Mesendoderm (in vitro differentiated cells): Measurements from ENCODE around the gene ARHGAP42.

Source experiments
- DNase-seq: peaks from one replicate; pipeline ENCODE4 v3.0.0; 2013
- H2AK5ac ChIP-seq: 2 replicates; pipeline ENCODE4 v1.6.1; 2013; ENCODE audit warnings: low read length, inconsistent platforms
- H2BK120ac ChIP-seq: 2 replicates; pipeline ENCODE4 v1.6.1; 2013; ENCODE audit warnings: low read depth, mild to moderate bottlenecking, low read length, moderate library complexity, mixed read lengths
- H2BK15ac ChIP-seq: replicated peaks from 2 replicates; pipeline ENCODE4 v1.6.1; 2013; ENCODE audit warnings: low read depth, mild to moderate bottlenecking, moderate library complexity
- H2BK5ac ChIP-seq: 2 replicates; pipeline ENCODE4 v1.6.1; 2013; ENCODE audit warnings: low read length, inconsistent platforms
- H3K18ac ChIP-seq: 2 replicates; pipeline ENCODE4 v1.6.1; 2013; ENCODE audit warnings: mild to moderate bottlenecking, low read length, mixed read lengths
- H3K23ac ChIP-seq: one replicate; pipeline ENCODE4 v1.6.1; 2013; ENCODE audit warnings: low read length
- H3K27ac ChIP-seq: 2 replicates; pipeline ENCODE4 v1.5.1; 2013; ENCODE audit warnings: low read depth, mild to moderate bottlenecking, inconsistent platforms, low read length, moderate library complexity
- H3K27me3 ChIP-seq: 2 replicates; pipeline ENCODE4 v1.6.1; 2013; ENCODE audit warnings: low read length, control low read depth, mild to moderate bottlenecking, inconsistent platforms; ENCODE audit not compliant: insufficient read depth, poor library complexity
- H3K36me3 ChIP-seq: 2 replicates; pipeline ENCODE4 v1.6.1; 2013; ENCODE audit warnings: low read length, inconsistent platforms; ENCODE audit not compliant: control insufficient read depth, insufficient read depth
- H3K4ac ChIP-seq: one replicate; pipeline ENCODE4 v1.6.1; 2013; ENCODE audit warnings: low read depth, mild to moderate bottlenecking, low read length, moderate library complexity
- H3K4me1 ChIP-seq: 2 replicates; pipeline ENCODE4 v1.6.1; 2013; ENCODE audit warnings: low read depth, low read length, inconsistent platforms; ENCODE audit not compliant: control insufficient read depth
- H3K4me2 ChIP-seq: 2 replicates; pipeline ENCODE4 v1.6.1; 2013; ENCODE audit warnings: low read length
- H3K4me3 ChIP-seq: 2 replicates; pipeline ENCODE4 v1.5.1; 2013; ENCODE audit warnings: mild to moderate bottlenecking, low read length
- H3K56ac ChIP-seq: one replicate; pipeline ENCODE4 v1.6.1; 2013; ENCODE audit warnings: low read length
- H3K79me1 ChIP-seq: 2 replicates; pipeline ENCODE4 v1.6.1; 2013; ENCODE audit warnings: low read length, inconsistent platforms
- H3K79me2 ChIP-seq: 2 replicates; pipeline ENCODE4 v1.6.1; 2013; ENCODE audit warnings: mild to moderate bottlenecking, low read length; ENCODE audit not compliant: control insufficient read depth, insufficient read depth
- H3K9ac ChIP-seq: 2 replicates; pipeline ENCODE4 v1.6.1; 2013; ENCODE audit warnings: low read length, inconsistent platforms
- H4K5ac ChIP-seq: one replicate; pipeline ENCODE4 v1.6.1; 2013; ENCODE audit warnings: low read length
- H4K8ac ChIP-seq: one replicate; pipeline ENCODE4 v1.6.1; 2013; ENCODE audit warnings: low read depth, mild to moderate bottlenecking, control low read depth, low read length, moderate library complexity
- WGBS: extraction: QIAGEN DNeasy Blood & Tissue Kit; methylation state at CpG from one replicate; pipeline ENCODE4 v1.1.7; 2013; ENCODE audit warnings: low lambda C conversion rate, missing lambda C conversion rate; ENCODE audit not compliant: insufficient coverage; ENCODE audit errors: extremely low coverage; 5-methylcytosine and 5-hydroxymethylcytosine counted together

The ARHGAP42 gene

DNA sequence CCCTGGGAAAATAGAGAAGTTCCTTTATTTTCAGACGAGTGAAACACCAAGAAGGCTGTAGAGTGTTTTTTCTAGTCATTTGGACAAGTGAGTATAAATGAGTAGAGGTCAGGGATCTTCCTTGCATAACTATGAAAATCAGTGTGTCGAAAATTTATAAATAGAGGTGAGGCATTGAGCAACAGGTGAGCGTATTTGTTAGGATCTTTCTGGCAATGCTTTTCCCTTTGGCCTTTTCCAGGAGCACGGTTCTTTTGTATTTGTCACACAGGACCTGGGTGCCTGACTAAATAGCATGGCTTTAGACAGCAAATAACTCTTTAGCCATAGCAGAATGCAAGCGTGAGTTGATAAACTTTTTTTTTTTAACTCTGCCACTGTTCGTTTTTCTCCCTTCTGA is 19.6 kb upstream of the ARHGAP42 start:
- no peaks in the 10 kb centered on the region for H3K27me3 ChIP-seq
- no peaks in the 10 kb centered on the region for H3K36me3 ChIP-seq
- H4K5ac ChIP-seq: no peak overlapping the region
- no CpG with 5 or more reads among the region's 6 CpGs for WGBS
- H3K79me1 ChIP-seq: no peaks in the 10 kb centered on the region
- no peak overlapping the region for H2BK5ac ChIP-seq
- no peak overlapping the region for H3K9ac ChIP-seq
- no peak overlapping the region for H3K4me3 ChIP-seq
- H3K27ac ChIP-seq: no peak overlapping the region
- H3K4me1 ChIP-seq: no peaks in the 10 kb centered on the region
- H3K23ac ChIP-seq: no peak overlapping the region
- H3K4ac ChIP-seq: no peak overlapping the region
- no peak overlapping the region for H4K8ac ChIP-seq
- no peak overlapping the region for H2BK15ac ChIP-seq
- DNase-seq: no peak
- no peak overlapping the region for H2BK120ac ChIP-seq
- no peak overlapping the region for H2AK5ac ChIP-seq
- H3K4me2 ChIP-seq: no peak overlapping the region
- no peak overlapping the region for H3K56ac ChIP-seq
- H3K18ac ChIP-seq: no peak overlapping the region
- no peaks in the 10 kb centered on the region for H3K79me2 ChIP-seq

DNA sequence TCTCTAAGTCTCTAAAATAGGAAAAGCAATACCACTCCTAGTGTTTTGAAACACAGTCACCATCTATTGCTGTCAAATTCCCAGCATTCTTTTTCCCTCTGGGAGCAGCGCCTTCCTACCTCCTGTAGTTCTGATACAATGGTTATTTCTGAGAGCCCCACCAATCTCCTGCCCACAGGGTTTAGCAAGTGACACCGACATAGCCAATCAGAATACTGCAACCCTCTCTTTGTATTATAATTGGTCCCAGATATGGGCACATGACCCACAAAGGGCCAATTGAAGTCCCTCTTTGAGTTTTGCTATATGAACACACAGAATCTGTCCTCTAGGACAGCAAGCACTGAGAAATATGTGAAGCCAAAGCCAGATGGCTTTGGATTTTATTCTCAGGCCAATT is 16.9 kb upstream of the ARHGAP42 start:
- no peak overlapping the region for H2BK15ac ChIP-seq
- H4K5ac ChIP-seq: no peak overlapping the region
- no peak overlapping the region for H3K9ac ChIP-seq
- no peak overlapping the region for H3K27ac ChIP-seq
- H3K79me1 ChIP-seq: no peaks in the 10 kb centered on the region
- no peaks in the 10 kb centered on the region for H3K4me1 ChIP-seq
- H3K4ac ChIP-seq: no peak overlapping the region
- H3K4me3 ChIP-seq: no peak overlapping the region
- H2BK120ac ChIP-seq: no peak overlapping the region
- DNase-seq: peak; percentile 83
- H3K56ac ChIP-seq: no peak overlapping the region
- no peak overlapping the region for H3K23ac ChIP-seq
- WGBS: no CpG with 5 or more reads among the region's 2 CpGs
- no peaks in the 10 kb centered on the region for H3K36me3 ChIP-seq
- H3K79me2 ChIP-seq: no peaks in the 10 kb centered on the region
- no peak overlapping the region for H2AK5ac ChIP-seq
- no peak overlapping the region for H4K8ac ChIP-seq
- no peak overlapping the region for H3K4me2 ChIP-seq
- no peaks in the 10 kb centered on the region for H3K27me3 ChIP-seq
- H3K18ac ChIP-seq: no peak overlapping the region
- H2BK5ac ChIP-seq: no peak overlapping the region

DNA sequence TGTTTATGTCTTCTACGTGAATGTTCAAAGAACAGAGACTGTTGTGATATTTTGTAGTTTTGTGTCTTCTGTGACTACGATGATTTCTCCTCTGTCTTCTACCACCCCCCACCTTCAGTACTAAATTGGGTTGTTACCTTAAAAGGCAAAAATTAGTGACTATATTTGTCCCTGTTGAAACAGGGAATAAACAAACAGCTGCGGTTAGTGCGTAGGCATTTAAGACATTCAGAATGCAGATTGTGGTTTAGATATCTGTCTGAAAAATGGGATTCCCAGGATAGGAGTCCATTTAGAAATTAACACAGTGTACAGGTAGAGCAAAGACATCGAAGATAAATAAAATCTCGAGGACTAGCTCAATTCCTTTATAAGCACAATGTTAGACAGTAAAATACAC is 15.6 kb upstream of the ARHGAP42 start:
- H4K5ac ChIP-seq: no peak overlapping the region
- no peak overlapping the region for H3K56ac ChIP-seq
- H3K79me1 ChIP-seq: no peaks in the 10 kb centered on the region
- WGBS: no CpG with 5 or more reads among the region's 6 CpGs
- no peaks in the 10 kb centered on the region for H3K4me1 ChIP-seq
- no peaks in the 10 kb centered on the region for H3K27me3 ChIP-seq
- no peak overlapping the region for H3K23ac ChIP-seq
- H3K4me2 ChIP-seq: no peak overlapping the region
- H2BK120ac ChIP-seq: no peak overlapping the region
- H3K4ac ChIP-seq: no peak overlapping the region
- H3K9ac ChIP-seq: no peak overlapping the region
- H2BK15ac ChIP-seq: no peak overlapping the region
- H3K18ac ChIP-seq: no peak overlapping the region
- H3K79me2 ChIP-seq: no peaks in the 10 kb centered on the region
- H3K4me3 ChIP-seq: no peak overlapping the region
- no peak overlapping the region for H2AK5ac ChIP-seq
- H2BK5ac ChIP-seq: no peak overlapping the region
- no peaks in the 10 kb centered on the region for H3K36me3 ChIP-seq
- DNase-seq: no peak
- H4K8ac ChIP-seq: no peak overlapping the region
- H3K27ac ChIP-seq: no peak overlapping the region

DNA sequence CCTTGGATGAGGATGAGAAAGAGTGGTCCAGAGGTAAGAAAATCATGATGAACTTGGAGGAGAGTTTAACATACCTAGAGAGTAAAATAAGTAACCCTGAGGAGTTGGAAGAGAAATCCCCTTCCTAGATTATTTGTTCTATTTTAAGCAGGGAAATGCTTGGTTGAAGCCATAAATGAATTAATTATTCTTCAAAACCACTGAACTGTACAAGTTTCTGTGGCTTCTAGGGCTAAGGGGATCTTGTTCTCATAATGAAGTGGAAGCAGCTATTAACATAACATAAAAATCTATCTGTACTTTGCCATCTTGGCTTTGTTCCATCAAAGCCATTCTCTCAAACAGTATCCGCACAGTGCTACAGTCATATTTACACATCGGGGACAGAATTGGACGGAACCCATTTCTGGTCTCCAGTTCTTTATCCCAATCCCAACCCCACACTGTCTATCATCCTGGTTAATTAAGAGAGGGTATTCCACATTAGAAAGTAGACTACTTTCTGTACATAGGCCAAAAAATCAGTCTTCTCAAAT is 14.5 kb upstream of the ARHGAP42 start:
- Histone ChIP-seq H3K4me3 (no peak overlapping the region), H2BK15ac (no peak overlapping the region), H2BK5ac (no peak overlapping the region), H3K36me3 (no peaks in the 10 kb centered on the region), H3K4me2 (no peak overlapping the region), H3K56ac (no peak overlapping the region), H3K9ac (no peak overlapping the region), H2BK120ac (no peak overlapping the region), H3K27ac (no peak overlapping the region), H2AK5ac (no peak overlapping the region), H4K5ac (no peak overlapping the region), H4K8ac (no peak overlapping the region), H3K18ac (no peak overlapping the region), H3K23ac (no peak overlapping the region), H3K27me3 (no peaks in the 10 kb centered on the region), H3K79me1 (no peaks in the 10 kb centered on the region), H3K79me2 (no peaks in the 10 kb centered on the region), H3K4me1 (no peaks in the 10 kb centered on the region), H3K4ac (no peak overlapping the region)
- WGBS: no CpG with 5 or more reads among the region's 3 CpGs
- no peak for DNase-seq

DNA sequence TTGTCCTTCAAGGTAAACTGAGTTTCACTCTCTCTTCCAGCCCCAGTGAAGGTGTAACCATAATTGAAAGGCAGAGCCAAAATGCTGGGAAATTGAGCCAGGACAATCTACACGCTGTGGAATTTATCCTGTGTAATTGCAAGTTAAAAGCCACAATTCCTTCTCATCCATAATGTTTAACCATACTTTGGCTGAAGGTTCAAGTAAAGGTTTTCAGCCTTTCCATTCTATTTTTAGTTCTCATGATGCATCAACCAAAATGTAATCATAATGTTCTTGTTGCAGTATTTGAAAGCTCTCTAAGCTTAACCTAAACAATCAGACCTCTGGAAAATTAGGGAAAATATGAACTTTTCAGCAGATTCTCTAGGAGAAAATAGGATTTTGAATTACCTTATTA is 14.0 kb upstream of the ARHGAP42 start:
- H3K27ac ChIP-seq: no peak overlapping the region
- no peaks in the 10 kb centered on the region for H3K4me1 ChIP-seq
- H4K8ac ChIP-seq: no peak overlapping the region
- no peak overlapping the region for H3K4me3 ChIP-seq
- H2AK5ac ChIP-seq: no peak overlapping the region
- no peak overlapping the region for H2BK15ac ChIP-seq
- H3K9ac ChIP-seq: no peak overlapping the region
- H3K79me1 ChIP-seq: no peaks in the 10 kb centered on the region
- H3K4me2 ChIP-seq: no peak overlapping the region
- no CpG with 5 or more reads among the region's 1 CpG for WGBS
- no peak overlapping the region for H3K18ac ChIP-seq
- H3K4ac ChIP-seq: no peak overlapping the region
- no peak overlapping the region for H3K56ac ChIP-seq
- no peak overlapping the region for H2BK120ac ChIP-seq
- no peak overlapping the region for H3K23ac ChIP-seq
- no peak overlapping the region for H2BK5ac ChIP-seq
- no peaks in the 10 kb centered on the region for H3K79me2 ChIP-seq
- H4K5ac ChIP-seq: no peak overlapping the region
- H3K27me3 ChIP-seq: no peaks in the 10 kb centered on the region
- no peak for DNase-seq
- H3K36me3 ChIP-seq: no peaks in the 10 kb centered on the region

DNA sequence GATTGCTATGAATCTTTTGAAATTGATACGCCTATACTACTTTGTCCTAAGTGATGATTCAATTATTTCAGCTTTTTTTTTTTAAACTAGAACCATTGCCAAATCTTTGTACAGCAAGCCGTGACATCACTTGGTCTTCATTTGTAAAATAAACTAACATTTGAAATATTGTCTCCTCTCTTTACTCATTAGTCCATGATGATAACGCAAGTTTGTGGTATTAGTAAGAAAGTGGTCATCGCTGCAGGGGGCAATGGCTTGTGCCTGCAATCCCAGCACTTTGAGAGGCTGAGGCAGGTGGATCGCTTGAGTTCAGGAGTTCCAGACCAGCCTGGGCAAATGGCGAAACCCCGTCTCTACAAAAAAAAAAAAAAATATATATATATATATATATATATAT is 12.9 kb upstream of the ARHGAP42 start:
- H2BK15ac ChIP-seq: no peak overlapping the region
- DNase-seq: no peak
- H3K4ac ChIP-seq: no peak overlapping the region
- no peak overlapping the region for H3K23ac ChIP-seq
- no peak overlapping the region for H2BK120ac ChIP-seq
- H2BK5ac ChIP-seq: no peak overlapping the region
- no peaks in the 10 kb centered on the region for H3K4me1 ChIP-seq
- no peaks in the 10 kb centered on the region for H3K79me1 ChIP-seq
- H3K4me3 ChIP-seq: no peak overlapping the region
- no peak overlapping the region for H2AK5ac ChIP-seq
- no peaks in the 10 kb centered on the region for H3K79me2 ChIP-seq
- no peak overlapping the region for H3K27ac ChIP-seq
- no peaks in the 10 kb centered on the region for H3K27me3 ChIP-seq
- no CpG with 5 or more reads among the region's 7 CpGs for WGBS
- H3K9ac ChIP-seq: no peak overlapping the region
- no peak overlapping the region for H3K4me2 ChIP-seq
- H3K56ac ChIP-seq: no peak overlapping the region
- no peak overlapping the region for H4K5ac ChIP-seq
- no peak overlapping the region for H3K18ac ChIP-seq
- H3K36me3 ChIP-seq: no peaks in the 10 kb centered on the region
- no peak overlapping the region for H4K8ac ChIP-seq
